ENCODE results near the gene RALGPS1. TPM values are rescaled to one million over a fixed set of nuclear protein-coding genes. Genes with fewer than 3 reads are reported as not detected.
A peak's percentile ranks its signal among the peaks of the same experiment; 100 is the strongest.

The RALGPS1 gene
- total and polyA plus RNA-seq, 4 experiments from 2014 or later, result 0.84 to 10.3 (median 5.8) TPM

DNA sequence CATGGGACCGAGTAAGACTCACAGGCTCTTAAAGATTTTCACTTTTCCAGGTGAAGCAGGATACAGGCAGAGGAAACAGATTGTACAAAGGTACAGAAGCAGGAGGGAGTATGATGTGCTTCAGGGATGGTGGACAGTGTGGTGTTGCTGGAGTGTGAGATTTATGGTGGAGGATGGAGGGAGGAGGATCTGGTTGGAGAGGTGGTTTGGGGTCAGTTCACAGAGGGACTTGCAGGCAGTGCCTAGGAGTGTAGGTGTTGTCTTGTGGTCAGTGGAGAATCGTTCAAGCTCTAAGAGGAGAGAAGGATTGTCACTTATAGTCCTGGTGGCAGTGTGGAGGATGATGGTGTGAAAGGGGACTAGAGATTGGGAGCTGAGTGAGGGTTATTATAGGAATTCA, 11.8 kb downstream of the RALGPS1 start:
- Histone ChIP-seq H3K36me3 (ENCODE audit: insufficient read depth, low read length) (no peaks in the 10 kb centered on the region), H3K9me3 (ENCODE audit: control insufficient read depth in 1 of 2, low read length in 2 of 2) (no peaks in the 10 kb centered on the region), H3K27me3 (ENCODE audit: insufficient read depth, low read length) (no peaks in the 10 kb centered on the region), H3K4me3 (ENCODE audit: low read length in 2 of 2) (no peak overlapping the region), H3K4me1 (ENCODE audit: insufficient read depth, low read length) (no peaks in the 10 kb centered on the region), H3K27ac (ENCODE audit: low read depth, low read length) (no peak overlapping the region)
- intact Hi-C loops (cut with micrococcal nuclease), result no loop called here
- Mint-ChIP-seq H3K36me3 (no peaks in the 10 kb centered on the region), H3K4me1 (no peaks in the 10 kb centered on the region), H3K27me3 (no peaks in the 10 kb centered on the region), H3K9me3 (no peaks in the 10 kb centered on the region), H3K27ac (no peak overlapping the region), H3K4me3 (no peak overlapping the region)
- ChIA-PET CTCF (ENCODE audit: partially characterized antibody) (no interaction called here), POLR2A (ENCODE audit: partially characterized antibody) (no interaction called here)
- DNase-seq, result no peak

DNA sequence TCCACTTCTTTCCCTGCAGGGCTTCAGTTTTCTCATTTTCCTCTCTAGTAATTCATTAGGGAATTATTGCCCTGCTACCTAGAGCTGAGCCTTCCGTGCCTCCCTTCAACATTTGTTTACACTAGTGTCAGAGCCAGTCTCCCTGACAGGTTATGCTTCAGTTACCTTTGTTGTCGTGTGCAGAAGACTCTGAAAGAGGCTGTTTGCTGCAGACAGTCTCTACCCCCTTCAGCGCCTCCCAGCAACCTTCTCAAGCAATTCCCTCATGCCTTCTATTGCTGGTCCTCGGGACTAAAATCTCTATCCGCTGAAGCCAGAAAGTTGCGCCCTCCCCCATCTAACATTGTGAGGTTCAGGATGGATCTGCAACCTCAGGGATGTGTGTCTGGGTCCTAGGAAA, 12.8 kb downstream of the RALGPS1 start:
- Histone ChIP-seq H3K36me3 (ENCODE audit: insufficient read depth, low read length) (no peaks in the 10 kb centered on the region), H3K9me3 (ENCODE audit: control insufficient read depth in 1 of 2, low read length in 2 of 2) (no peaks in the 10 kb centered on the region), H3K4me3 (ENCODE audit: low read length in 2 of 2) (no peak overlapping the region), H3K27me3 (ENCODE audit: insufficient read depth, low read length) (no peaks in the 10 kb centered on the region), H3K4me1 (ENCODE audit: insufficient read depth, low read length) (no peaks in the 10 kb centered on the region), H3K27ac (ENCODE audit: low read depth, low read length) (no peak overlapping the region)
- H3K36me3 Mint-ChIP-seq, result no peaks in the 10 kb centered on the region
- no peaks in the 10 kb centered on the region for H3K27me3 Mint-ChIP-seq
- intact Hi-C loops (cut with micrococcal nuclease), result no loop called here
- no peak overlapping the region for H3K4me3 Mint-ChIP-seq
- no peak overlapping the region for H3K27ac Mint-ChIP-seq
- ChIA-PET CTCF (ENCODE audit: partially characterized antibody) (no interaction called here), POLR2A (ENCODE audit: partially characterized antibody) (no interaction called here)
- no peaks in the 10 kb centered on the region for H3K4me1 Mint-ChIP-seq
- H3K9me3 Mint-ChIP-seq, result no peaks in the 10 kb centered on the region
- DNase-seq, result no peak

DNA sequence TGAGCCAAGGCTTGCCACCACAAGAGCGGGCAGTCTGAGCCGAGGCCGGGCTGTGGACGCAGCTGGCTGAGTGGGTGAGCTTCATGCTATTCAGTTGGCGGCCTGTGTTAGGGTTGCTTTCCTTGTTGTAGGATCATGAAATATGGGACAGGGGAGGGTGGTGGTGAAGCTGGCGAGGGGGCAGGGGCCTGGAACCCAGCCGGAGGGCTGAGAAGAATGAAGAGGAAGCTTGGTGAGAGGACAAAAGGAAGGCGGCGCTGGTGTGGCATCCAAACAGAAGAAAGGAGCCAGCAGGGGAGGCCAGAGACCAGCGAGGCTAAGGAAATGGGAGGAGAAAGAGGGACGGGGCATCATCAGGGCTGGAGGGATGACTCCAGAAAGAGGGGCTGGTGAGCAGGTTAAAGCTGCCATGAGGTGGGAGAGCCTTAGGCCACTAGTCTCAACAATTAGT, 18.3 kb downstream of the RALGPS1 start:
- H3K4me3 Mint-ChIP-seq, result no peak overlapping the region
- Histone ChIP-seq H3K27ac (ENCODE audit: low read depth, low read length) (no peak overlapping the region), H3K9me3 (ENCODE audit: control insufficient read depth in 1 of 2, low read length in 2 of 2) (no peaks in the 10 kb centered on the region), H3K4me3 (ENCODE audit: low read length in 2 of 2) (no peak overlapping the region), H3K36me3 (ENCODE audit: insufficient read depth, low read length) (no peaks in the 10 kb centered on the region), H3K4me1 (ENCODE audit: insufficient read depth, low read length) (no peaks in the 10 kb centered on the region), H3K27me3 (ENCODE audit: insufficient read depth, low read length) (no peaks in the 10 kb centered on the region)
- H3K4me1 Mint-ChIP-seq, result no peaks in the 10 kb centered on the region
- no peaks in the 10 kb centered on the region for H3K36me3 Mint-ChIP-seq
- H3K27me3 Mint-ChIP-seq, result no peaks in the 10 kb centered on the region
- H3K9me3 Mint-ChIP-seq, result peaks cover 0 to 2% (median 0%) of the 10 kb centered on the region in 8 donors
- ChIA-PET CTCF (ENCODE audit: partially characterized antibody) (interaction anchor here (1.1 to 1.5 kb wide), 2 partner anchors 10 to 12 kb away, joined by 3 read pairs; no protein-coding TSS in a partner anchor), POLR2A (ENCODE audit: partially characterized antibody) (no interaction called here)
- no peak overlapping the region for H3K27ac Mint-ChIP-seq
- intact Hi-C loops (cut with micrococcal nuclease), result no loop called here
- DNase-seq, result no peak

DNA sequence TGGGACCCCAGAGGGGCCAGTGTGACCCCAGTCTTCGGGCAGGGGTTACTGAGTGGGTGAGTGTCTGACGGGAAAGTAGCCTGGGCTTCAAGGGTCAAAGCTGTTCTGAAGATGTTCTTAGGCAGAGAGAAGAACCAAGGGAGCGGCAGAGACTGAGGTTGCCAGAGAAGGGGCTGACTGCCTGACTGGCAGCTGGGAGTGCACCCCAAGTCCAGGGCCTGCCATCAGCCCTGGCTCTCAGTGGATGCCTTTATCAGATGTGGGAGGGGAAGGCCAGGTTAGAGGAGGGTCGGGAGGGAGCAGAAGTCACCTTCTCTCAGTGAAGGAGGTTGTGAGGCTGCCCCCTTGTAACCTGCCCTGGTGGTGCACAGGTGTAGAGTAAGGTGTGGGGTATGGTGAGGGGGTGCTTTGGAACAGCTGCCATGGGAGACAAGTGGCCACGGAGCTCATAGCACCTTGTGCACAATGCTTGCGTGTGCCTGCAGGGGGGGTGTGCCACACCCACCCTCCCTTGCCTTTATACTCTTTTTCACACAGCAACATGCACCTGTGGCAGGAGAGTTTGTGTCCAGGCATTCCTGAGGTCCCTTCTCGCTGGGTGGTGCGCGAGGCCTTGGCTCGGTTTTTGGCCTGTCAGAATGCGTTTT, 18.9 kb downstream of the RALGPS1 start:
- Mint-ChIP-seq H3K4me3 (no peak overlapping the region), H3K36me3 (no peaks in the 10 kb centered on the region), H3K27me3 (no peaks in the 10 kb centered on the region), H3K9me3 (peaks cover 0 to 2% (median 0%) of the 10 kb centered on the region in 8 donors), H3K27ac (no peak overlapping the region), H3K4me1 (no peaks in the 10 kb centered on the region)
- intact Hi-C loops (cut with micrococcal nuclease), result no loop called here
- Histone ChIP-seq H3K4me3 (ENCODE audit: low read length in 2 of 2) (no peak overlapping the region), H3K4me1 (ENCODE audit: insufficient read depth, low read length) (no peaks in the 10 kb centered on the region), H3K27me3 (ENCODE audit: insufficient read depth, low read length) (no peaks in the 10 kb centered on the region), H3K27ac (ENCODE audit: low read depth, low read length) (no peak overlapping the region), H3K36me3 (ENCODE audit: insufficient read depth, low read length) (no peaks in the 10 kb centered on the region), H3K9me3 (ENCODE audit: control insufficient read depth in 1 of 2, low read length in 2 of 2) (no peaks in the 10 kb centered on the region)
- CTCF ChIA-PET (ENCODE audit: partially characterized antibody), result interaction anchor here (1.1 to 1.5 kb wide), 2 partner anchors 9 to 13 kb away, joined by 3 read pairs; no protein-coding TSS in a partner anchor
- POLR2A ChIA-PET (ENCODE audit: partially characterized antibody), result no interaction called here
- DNase-seq, result no peak

DNA sequence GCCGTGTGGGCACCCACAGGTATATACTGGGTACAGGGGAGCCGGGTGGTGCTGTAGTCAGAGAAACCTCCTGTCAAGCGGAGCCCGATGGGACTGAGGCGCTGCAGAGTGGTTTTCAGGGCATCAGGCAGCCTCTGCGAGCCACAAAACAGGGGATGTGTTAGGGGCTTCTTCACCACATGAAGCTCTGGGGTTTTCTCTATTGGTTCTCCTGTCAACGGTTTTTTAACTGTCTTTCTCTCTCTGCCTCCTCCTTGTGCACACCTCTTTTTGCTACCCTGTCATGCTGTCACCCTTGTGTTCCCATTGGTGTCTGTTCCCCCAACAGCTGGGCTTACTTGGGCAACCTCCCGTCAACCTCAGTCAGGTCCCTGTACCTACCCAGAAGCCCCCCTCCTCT, 19.9 kb downstream of the RALGPS1 start:
- no peak overlapping the region for H3K4me3 ChIP-seq (ENCODE audit: low read length in 2 of 2)
- Mint-ChIP-seq H3K4me1 (peaks cover 0 to 2% (median 0%) of the 10 kb centered on the region in 4 donors), H3K27ac (peak overlapping the region in 1 of 7 donors; percentile 65), H3K4me3 (no peak overlapping the region), H3K9me3 (peaks cover 0 to 2% (median 0%) of the 10 kb centered on the region in 8 donors), H3K27me3 (no peaks in the 10 kb centered on the region), H3K36me3 (no peaks in the 10 kb centered on the region)
- H3K27ac ChIP-seq (ENCODE audit: low read depth, low read length), result no peak overlapping the region
- intact Hi-C loops (cut with micrococcal nuclease), result no loop called here
- ChIA-PET POLR2A (ENCODE audit: partially characterized antibody) (no interaction called here), CTCF (ENCODE audit: partially characterized antibody) (no interaction called here)
- no peaks in the 10 kb centered on the region for H3K27me3 ChIP-seq (ENCODE audit: insufficient read depth, low read length)
- H3K9me3 ChIP-seq (ENCODE audit: control insufficient read depth in 1 of 2, low read length in 2 of 2), result no peaks in the 10 kb centered on the region
- H3K36me3 ChIP-seq (ENCODE audit: insufficient read depth, low read length), result no peaks in the 10 kb centered on the region
- DNase-seq, result no peak
- H3K4me1 ChIP-seq (ENCODE audit: insufficient read depth, low read length), result no peaks in the 10 kb centered on the region

DNA sequence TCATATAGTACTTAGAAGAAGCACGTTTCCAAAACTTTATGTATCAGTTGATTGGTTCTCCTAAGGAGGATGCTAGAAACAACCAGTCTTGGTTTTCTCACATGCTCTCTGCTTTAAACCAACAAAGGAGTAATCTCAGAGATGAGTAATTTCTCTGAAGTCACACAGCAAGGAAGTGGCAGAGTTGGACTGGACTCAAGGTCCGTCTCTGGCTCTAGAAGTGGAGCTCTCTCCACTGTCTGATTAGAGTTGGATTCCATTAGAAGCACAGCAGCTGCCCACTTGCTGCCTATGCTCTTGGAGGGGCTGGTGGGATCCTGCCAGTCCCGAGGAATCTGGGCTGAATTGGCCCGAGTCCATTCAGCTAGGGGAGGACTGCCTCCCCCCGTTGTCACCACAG, 21.0 kb downstream of the RALGPS1 start:
- Mint-ChIP-seq H3K36me3 (no peaks in the 10 kb centered on the region), H3K9me3 (peaks cover 0 to 2% (median 0%) of the 10 kb centered on the region in 8 donors), H3K27me3 (no peaks in the 10 kb centered on the region), H3K27ac (no peak overlapping the region), H3K4me1 (peaks cover 2 to 8% (median 3%) of the 10 kb centered on the region in 4 donors), H3K4me3 (no peak overlapping the region)
- Histone ChIP-seq H3K27ac (ENCODE audit: low read depth, low read length) (no peak overlapping the region), H3K27me3 (ENCODE audit: insufficient read depth, low read length) (no peaks in the 10 kb centered on the region), H3K36me3 (ENCODE audit: insufficient read depth, low read length) (no peaks in the 10 kb centered on the region), H3K4me1 (ENCODE audit: insufficient read depth, low read length) (peaks cover under 1% of the 10 kb centered on the region), H3K9me3 (ENCODE audit: control insufficient read depth in 1 of 2, low read length in 2 of 2) (no peaks in the 10 kb centered on the region), H3K4me3 (ENCODE audit: low read length in 2 of 2) (no peak overlapping the region)
- intact Hi-C loops (cut with micrococcal nuclease), result no loop called here
- DNase-seq, result no peak
- CTCF ChIA-PET (ENCODE audit: partially characterized antibody), result interaction anchor here (0.5 kb wide), 1 partner anchor 256 kb away, joined by 3 read pairs; no protein-coding TSS in a partner anchor
- POLR2A ChIA-PET (ENCODE audit: partially characterized antibody), result no interaction called here

DNA sequence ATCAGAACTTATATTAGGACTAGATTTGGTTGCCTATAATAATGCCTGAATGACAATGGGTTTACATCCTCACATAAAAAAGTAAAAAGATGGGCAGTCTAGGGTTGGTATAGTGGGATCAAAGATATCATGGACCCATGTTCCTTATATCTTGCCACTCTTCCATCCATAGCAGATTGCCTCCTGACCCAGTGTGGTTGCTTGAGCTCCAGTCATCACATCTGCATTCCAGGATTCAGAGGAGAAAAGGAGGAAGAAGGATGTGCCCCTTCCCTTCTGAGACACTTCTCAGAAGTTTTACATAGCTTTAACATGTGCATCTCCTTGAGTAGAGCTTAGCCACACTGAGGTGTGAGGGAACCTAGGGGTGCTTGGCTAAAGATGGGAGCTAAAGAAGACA, 22.9 kb downstream of the RALGPS1 start:
- Mint-ChIP-seq H3K27me3 (no peaks in the 10 kb centered on the region), H3K4me3 (no peak overlapping the region), H3K4me1 (peaks cover 4 to 11% (median 5%) of the 10 kb centered on the region in 4 donors), H3K9me3 (peaks cover 0 to 2% (median 0%) of the 10 kb centered on the region in 8 donors), H3K36me3 (no peaks in the 10 kb centered on the region), H3K27ac (peak overlapping the region in 1 of 7 donors; percentile 55)
- peaks cover 4% of the 10 kb centered on the region for H3K4me1 ChIP-seq (ENCODE audit: insufficient read depth, low read length)
- no peaks in the 10 kb centered on the region for H3K36me3 ChIP-seq (ENCODE audit: insufficient read depth, low read length)
- no peaks in the 10 kb centered on the region for H3K9me3 ChIP-seq (ENCODE audit: control insufficient read depth in 1 of 2, low read length in 2 of 2)
- H3K27ac ChIP-seq (ENCODE audit: low read depth, low read length), result no peak overlapping the region
- no peaks in the 10 kb centered on the region for H3K27me3 ChIP-seq (ENCODE audit: insufficient read depth, low read length)
- H3K4me3 ChIP-seq (ENCODE audit: low read length in 2 of 2), result no peak overlapping the region
- CTCF ChIA-PET (ENCODE audit: partially characterized antibody), result interaction anchor here (0.7 to 10.3 kb wide), 4 partner anchors 23 to 1128 kb away, joined by 3 to 175 read pairs (median 4); partner anchors contain the start of gene RALGPS1
- POLR2A ChIA-PET (ENCODE audit: partially characterized antibody), result no interaction called here
- DNase-seq, result no peak
- intact Hi-C loops (cut with micrococcal nuclease), result no loop called here
